ENCODE measurements around the gene PPP1R8. TPM values are rescaled to one million over a fixed set of nuclear protein-coding genes. Genes with fewer than 3 reads are reported as not detected.

The PPP1R8 gene
- total and polyA plus RNA-seq, 10 of the 15 experiments (the other 5 are each of a cell fraction or from before 2014, with no cell fraction given), result 10.2 to 77.0 (median 53.0) TPM

DNA sequence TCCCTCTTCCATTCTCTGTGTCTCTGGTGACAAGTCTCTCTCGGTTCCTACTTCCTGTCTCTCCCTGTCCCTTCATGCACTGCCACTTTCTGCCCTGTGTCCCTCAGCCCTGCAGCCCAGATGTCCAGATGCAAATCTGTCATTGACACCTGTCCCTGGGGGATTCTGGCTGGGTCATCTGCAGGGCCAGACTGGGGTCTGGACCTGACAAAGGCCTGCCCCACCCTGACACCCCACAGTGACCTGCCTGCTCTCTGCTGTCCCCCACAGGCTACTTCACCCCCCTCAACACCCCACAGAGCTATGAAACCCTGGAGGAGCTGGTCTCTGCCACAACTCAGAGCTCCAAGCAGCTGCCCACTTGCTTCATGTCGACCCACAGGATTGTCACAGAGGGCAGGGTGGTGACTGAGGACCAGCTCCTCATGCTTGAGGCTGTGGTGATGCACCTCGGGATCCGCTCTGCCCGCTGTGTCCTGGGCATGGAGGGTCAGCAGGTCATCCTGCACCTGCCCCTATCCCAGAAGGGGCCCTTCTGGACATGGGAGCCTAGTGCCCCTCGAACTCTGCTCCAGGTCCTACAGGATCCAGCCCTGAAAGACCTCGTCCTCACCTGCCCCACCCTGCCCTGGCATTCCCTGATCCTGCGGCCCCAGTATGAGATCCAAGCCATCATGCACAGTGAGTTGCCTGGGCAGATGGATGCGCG lies 48.9 kb downstream of the PPP1R8 start (continued):
- TF ChIP-seq POLR2AphosphoS5 (IDR thresholded peaks at IDR 0.05; ENCODE audit: low read length), result peak; percentile 32; the same call in 1 of the 2 replicates
- TF ChIP-seq POLR2AphosphoS2 (IDR thresholded peaks at IDR 0.05; ENCODE audit: low read depth, low read length), result no peak
- TF ChIP-seq, protein P1, sequence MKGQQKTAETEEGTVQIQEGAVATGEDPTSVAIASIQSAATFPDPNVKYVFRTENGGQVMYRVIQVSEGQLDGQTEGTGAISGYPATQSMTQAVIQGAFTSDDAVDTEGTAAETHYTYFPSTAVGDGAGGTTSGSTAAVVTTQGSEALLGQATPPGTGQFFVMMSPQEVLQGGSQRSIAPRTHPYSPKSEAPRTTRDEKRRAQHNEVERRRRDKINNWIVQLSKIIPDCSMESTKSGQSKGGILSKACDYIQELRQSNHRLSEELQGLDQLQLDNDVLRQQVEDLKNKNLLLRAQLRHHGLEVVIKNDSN (IDR thresholded peaks at IDR 0.05; ENCODE audit: borderline replicate concordance, extremely low read length, insufficient read depth, low read depth, low read length), result no peak
- no peak for TF ChIP-seq PAX5 (IDR thresholded peaks at IDR 0.05; ENCODE audit: borderline replicate concordance, low read depth, low read length)
- no peak for TF ChIP-seq RUNX3 (IDR thresholded peaks at IDR 0.05; ENCODE audit: low read length)
- peak; percentile 54 for TF ChIP-seq POLR2A (IDR thresholded peaks at IDR 0.05; ENCODE audit: low read depth, low read length)
- TF ChIP-seq EP300 (IDR thresholded peaks at IDR 0.05; ENCODE audit: borderline replicate concordance in 1 of 2, control insufficient read depth in 1 of 2, low read depth in 2 of 2, low read length in 2 of 2), result no peak
- no peak for TF ChIP-seq RB1 (IDR thresholded peaks at IDR 0.05; ENCODE audit: borderline replicate concordance)
- TF ChIP-seq IKZF2 (IDR thresholded peaks at IDR 0.05), result 0 out of 4 replicates have a peak, but pooled peaks of 1 of the 2 experiments have one; percentile 17
- no peak for TF ChIP-seq SIX5 (IDR thresholded peaks at IDR 0.05; ENCODE audit: low read depth, low read length, severe bottlenecking)

DNA sequence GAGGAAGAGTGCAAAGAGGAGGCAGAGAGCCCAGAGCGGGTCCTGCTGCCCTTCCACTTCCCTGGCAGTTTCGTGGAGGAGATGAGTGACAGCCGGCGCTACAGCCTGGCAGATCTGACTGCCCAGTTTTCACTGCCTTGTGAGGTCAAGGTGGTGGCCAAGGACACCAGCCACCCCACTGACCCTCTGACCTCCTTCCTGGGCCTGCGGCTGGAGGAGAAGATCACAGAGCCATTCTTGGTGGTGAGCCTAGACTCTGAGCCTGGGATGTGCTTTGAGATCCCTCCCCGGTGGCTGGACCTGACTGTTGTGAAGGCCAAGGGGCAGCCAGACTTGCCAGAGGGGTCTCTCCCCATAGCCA lies 51.9 kb downstream of the PPP1R8 start:
- TF ChIP-seq IKZF1 (conservative IDR thresholded peaks at IDR 0.05) (peak; percentile 17; the same call in 1 of the 2 replicates), GATAD2B (conservative IDR thresholded peaks at IDR 0.05; ENCODE audit: low read depth) (no peak), PKNOX1 (IDR thresholded peaks at IDR 0.05) (peak; percentile 67), SMARCA5 (IDR thresholded peaks at IDR 0.05) (0 out of 2 replicates have a peak, but pooled peaks have one; percentile 21), POLR2A (IDR thresholded peaks at IDR 0.05; ENCODE audit: low read depth, low read length) (peak; percentile 8), MAX (IDR thresholded peaks at IDR 0.05; ENCODE audit: low read depth, low read length) (no peak), POLR2AphosphoS5 (IDR thresholded peaks at IDR 0.05; ENCODE audit: low read length) (peak; percentile 17; the same call in 1 of the 2 replicates)
- ChIA-PET RAD21 (ENCODE audit: unreplicated experiment) (interaction anchor here (2.6 kb wide), 1 partner anchor 8 kb away, joined by 33 read pairs; the partner anchor contains the start of gene THEMIS2), POLR2A (no interaction called here), SMC1A (ENCODE audit: uncharacterized antibody, unreplicated experiment) (interaction anchor here (0.6 to 2.0 kb wide), 2 partner anchors 9 to 45 kb away, joined by 3 to 7 read pairs; no protein-coding TSS in a partner anchor), CTCF (interaction anchor here (0.9 to 1.8 kb wide), 2 partner anchors 8 to 11 kb away, joined by 3 to 6 read pairs; no protein-coding TSS in a partner anchor)
- Histone ChIP-seq H4K20me1 (ENCODE audit: control insufficient read depth, insufficient read depth) (no peaks in the 10 kb centered on the region), H3K4me1 (ENCODE audit: control insufficient read depth, insufficient read depth, low read length) (peaks cover 54% of the 10 kb centered on the region), H3K9ac (ENCODE audit: control insufficient read depth, insufficient read depth, low read length) (0 out of 2 replicates have a peak overlapping the region, but pooled peaks have one; percentile 7), H3K4me2 (ENCODE audit: control insufficient read depth, insufficient read depth) (no peak overlapping the region), H3K4me3 (no peak overlapping the region), H3K27ac (ENCODE audit: control insufficient read depth, insufficient read depth) (peak overlapping the region; percentile 22; the same call in 1 of the 2 replicates), H3K9me3 (replicated peaks; ENCODE audit: control insufficient read depth, insufficient read depth, low read length) (no peaks in the 10 kb centered on the region; the same call in 2 of the 3 replicates), H3K27me3 (replicated peaks in 1 of 2; ENCODE audit: control insufficient read depth in 2 of 2, insufficient read depth in 2 of 2, low read length in 1 of 2) (no peaks in the 10 kb centered on the region), H3K36me3 (ENCODE audit: control insufficient read depth in 2 of 2, insufficient read depth in 2 of 2, low read length in 1 of 2) (peaks cover 14 to 38% of the 10 kb centered on the region in 2 experiments), H2AFZ (ENCODE audit: control insufficient read depth, low read depth, low read length) (no peak overlapping the region), H3K79me2 (ENCODE audit: control insufficient read depth, insufficient read depth, low read length) (peaks cover 37% of the 10 kb centered on the region)
- ATAC-seq (no peak), DNase-seq (ENCODE audit: low read depth, low spot score) (no peak), FAIRE-seq (no peak)
- in situ Hi-C loops (cut with MboI) (no loop called here), intact Hi-C loops (cut with micrococcal nuclease; ENCODE audit: unreplicated experiment) (no loop called here)
- BruUV-seq (replicated peaks), result TSS peak; percentile 24
- WGBS (ENCODE audit: insufficient coverage, insufficient replicate concordance, low lambda C conversion rate, missing lambda C conversion rate), result 91% methylated on average over 6 of the region's 6 CpGs
